Stimulated activated CD8-positive, alpha-beta memory T cell treated with anti-CD3 and anti-CD28 coated beads, Interleukin-12 subunit alpha, Interleukin-12 subunit beta, amount 100 ng/mL, for 1 hour (primary cell): ENCODE measurements around the gene CUEDC2.

Source experiments
- DNase-seq: peaks from one replicate; pipeline ENCODE4 v3.0.0-alpha.2; 2020; ENCODE audit warnings: low read depth

CUEDC2 gene

DNA sequence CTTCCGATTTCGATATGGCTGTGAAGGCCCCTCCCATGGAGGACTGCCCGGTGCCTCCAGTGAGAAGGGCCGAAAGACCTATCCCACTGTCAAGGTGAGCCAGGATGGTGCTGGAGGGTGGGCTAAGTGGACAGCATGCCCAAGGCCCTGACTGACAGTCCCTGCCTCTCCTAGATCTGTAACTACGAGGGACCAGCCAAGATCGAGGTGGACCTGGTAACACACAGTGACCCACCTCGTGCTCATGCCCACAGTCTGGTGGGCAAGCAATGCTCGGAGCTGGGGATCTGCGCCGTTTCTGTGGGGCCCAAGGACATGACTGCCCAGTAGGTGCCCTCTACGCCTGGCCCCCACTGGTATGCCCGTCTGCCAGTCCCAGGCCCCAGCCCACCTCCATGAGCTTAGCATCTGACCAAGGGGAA, 35.6 kb downstream of the CUEDC2 start:
- no peak for DNase-seq

DNA sequence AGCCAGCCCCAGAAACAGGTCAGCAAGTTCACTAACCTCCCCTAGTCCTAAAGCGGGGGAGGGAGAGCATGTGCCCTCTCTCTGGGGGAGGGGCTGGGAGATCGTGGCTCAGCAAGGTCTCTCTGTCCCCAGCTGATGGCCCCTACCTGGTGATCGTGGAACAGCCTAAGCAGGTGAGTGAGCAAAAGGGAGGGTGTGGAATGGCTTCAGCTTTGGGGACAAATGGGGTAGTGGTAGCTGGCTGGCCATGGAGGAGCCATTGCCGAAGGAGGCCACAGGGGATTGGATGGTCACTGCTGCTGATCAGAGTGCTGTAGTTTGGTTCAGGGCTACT, 36.1 kb downstream of the CUEDC2 start:
- no peak for DNase-seq

DNA sequence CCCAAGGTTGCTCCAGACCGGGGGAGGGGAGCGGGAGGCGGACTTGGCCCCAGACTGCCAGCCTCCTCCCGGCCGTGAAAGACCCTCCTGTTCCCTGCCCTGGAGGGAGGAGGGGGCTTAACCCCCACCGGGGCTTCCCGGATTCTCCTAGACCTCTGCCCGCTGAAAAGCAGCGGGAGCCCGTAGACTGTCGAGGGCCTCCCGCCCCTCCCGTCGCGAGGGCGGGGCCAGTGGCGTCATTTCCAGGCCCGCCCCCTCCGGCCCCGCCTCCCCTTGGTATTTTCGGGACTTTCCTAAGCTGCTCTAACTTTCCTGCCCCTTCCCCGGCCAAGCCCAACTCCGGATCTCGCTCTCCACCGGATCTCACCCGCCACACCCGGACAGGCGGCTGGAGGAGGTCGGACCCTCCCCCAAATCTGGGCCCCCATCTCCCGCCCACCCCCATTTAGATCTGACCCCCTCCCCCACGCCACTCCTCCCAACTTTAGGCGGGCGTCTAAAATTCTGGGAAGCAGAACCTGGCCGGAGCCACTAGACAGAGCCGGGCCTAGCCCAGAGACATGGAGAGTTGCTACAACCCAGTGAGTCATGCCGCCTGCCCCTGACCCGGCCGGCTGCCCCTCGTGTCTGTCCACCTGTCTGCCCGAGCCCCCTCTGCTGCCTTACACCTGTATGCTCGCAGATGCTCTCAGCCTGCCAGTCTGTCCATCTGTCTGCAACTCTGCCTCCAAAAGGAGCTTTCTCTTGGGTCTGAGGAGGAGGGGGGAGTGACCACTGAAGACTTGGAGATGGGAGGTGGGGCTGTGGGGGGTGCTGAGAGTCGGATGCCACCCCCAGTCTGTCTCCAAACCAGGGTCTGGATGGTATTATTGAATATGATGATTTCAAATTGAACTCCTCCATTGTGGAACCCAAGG, 36.7 kb downstream of the CUEDC2 start, which contains the start of gene NFKB2:
TSS of gene NFKB2 (plus strand) at position 306 of the 917 bp plus-strand sequence. CDS start at position 561, 255 bp downstream.
- DNase-seq, result peak; percentile 83

DNA sequence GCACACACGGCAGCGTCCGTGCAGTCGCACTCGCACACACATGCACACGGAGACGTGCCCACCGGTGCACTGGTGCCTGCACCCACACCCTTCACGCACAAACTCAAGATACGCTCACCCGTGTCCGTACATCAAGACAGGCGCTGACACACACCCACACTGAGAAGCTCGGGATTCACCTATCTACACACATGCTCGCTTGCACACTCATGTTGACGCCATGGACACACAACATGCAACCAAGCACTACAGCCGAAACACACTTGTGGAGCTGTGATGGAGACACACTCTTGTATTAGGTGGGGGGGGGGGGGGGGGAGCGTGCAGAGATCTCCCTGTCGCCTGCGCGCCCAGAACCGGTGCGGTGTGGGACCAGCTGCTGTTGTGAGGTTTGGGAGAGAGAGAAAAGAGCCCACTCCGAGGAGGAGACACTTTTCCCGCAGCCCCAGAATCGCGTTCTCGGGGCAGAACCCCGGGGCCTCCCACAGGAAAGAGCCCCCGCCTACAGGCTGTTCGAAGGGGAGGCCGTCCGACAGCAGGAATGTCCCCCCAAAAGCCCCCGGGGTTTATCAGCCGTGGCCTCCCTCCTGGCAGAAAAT, 37.5 kb downstream of the CUEDC2 start:
- DNase-seq, result no peak

DNA sequence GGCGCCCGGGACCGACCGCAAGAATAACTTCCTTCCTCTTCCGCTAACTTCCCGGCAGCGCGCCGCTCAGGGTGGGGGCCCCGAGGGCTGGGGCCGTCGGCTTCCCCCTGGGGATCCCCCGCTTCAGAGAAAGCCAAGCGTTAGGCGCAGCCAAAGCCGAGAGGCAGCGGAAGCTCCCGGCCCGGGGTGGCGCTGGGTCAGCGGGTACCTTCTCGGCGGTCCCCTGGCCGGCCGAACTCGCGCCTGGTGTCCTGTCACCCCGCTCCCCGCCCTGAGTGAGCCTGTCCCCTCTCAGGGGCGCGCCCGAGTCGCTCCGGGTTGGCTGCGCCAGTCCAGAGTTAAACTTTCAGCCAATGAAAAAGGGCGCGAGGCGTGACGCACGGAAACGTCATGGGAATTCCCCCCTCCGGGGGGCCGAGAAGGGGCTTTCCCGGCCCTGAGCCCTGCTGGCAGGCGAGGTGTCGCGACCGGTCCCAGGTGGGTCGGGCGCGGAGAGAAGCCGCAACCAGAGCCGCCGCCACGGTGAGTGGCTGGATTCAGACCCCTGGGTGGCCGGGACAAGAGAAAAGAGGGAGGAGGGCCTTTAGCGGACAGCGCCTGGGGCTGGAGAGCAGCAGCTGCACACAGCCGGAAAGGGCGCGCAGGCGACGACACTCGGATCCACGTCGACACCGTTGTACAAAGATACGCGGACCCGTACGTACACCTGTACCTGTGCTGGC, 38.1 kb downstream of the CUEDC2 start:
- peak; percentile 100 for DNase-seq

- DNase-seq, result no peak
These were observed 38.8 kb downstream of the CUEDC2 start for GRCh38 chr10:102393411-102394078.

GRCh38 chr10:102392306-102392705, 40.1 kb downstream of the CUEDC2 start:
- DNase-seq, result no peak

- no peak for DNase-seq
These were observed 42.5 kb downstream of the CUEDC2 start for GRCh38 chr10:102389894-102390293.

- DNase-seq, result no peak
These were observed 47.6 kb downstream of the CUEDC2 start for GRCh38 chr10:102384606-102385429.

GRCh38 chr10:102384053-102384452, 48.3 kb downstream of the CUEDC2 start:
- DNase-seq, result no peak

DNA sequence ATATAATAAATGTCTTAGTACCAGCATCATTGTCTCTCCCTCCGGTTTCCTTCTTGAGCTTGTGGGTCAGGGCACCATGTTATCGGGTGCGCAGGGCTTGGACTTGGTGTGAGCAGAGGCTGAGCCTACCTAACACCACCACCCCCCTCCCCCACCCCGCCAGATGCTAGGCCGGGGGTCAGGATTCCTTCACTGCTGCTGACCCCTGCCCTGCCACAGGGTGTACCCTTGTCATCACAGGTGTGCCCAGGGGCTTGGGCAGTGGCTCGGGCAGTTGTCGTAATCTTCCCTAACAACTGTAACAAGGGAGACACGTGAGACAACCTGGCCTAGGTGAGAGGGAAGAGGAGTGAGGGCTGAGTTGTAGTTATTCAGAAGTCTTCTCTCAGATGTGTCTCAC, 49.5 kb downstream of the CUEDC2 start:
- no peak for DNase-seq

GRCh38 chr10:102381983-102382382, 50.4 kb downstream of the CUEDC2 start:
- no peak for DNase-seq

- no peak for DNase-seq
These were observed 53.0 kb downstream of the CUEDC2 start for GRCh38 chr10:102379383-102379782.

DNA sequence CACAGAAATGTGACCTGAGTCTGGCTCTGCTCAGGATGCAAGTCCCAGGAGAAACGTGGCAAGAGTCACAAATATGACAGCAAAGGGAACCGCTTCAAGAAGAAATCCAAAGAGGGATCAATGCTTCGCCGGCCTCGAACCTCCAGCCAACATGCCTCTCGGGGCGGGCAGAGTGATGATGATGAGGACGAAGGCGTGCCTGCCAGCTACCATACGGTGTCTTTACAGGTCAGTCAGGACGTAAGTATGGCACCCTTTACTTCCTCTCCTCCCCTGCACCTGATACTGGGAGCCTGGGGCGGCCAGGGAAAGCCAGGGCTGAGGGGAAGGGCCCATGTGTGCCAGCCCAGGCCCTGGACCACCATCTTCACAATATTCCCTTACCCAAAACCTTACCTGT, 55.5 kb downstream of the CUEDC2 start:
- no peak for DNase-seq

GRCh38 chr10:102375867-102376266, 56.5 kb downstream of the CUEDC2 start:
- DNase-seq, result no peak

DNA sequence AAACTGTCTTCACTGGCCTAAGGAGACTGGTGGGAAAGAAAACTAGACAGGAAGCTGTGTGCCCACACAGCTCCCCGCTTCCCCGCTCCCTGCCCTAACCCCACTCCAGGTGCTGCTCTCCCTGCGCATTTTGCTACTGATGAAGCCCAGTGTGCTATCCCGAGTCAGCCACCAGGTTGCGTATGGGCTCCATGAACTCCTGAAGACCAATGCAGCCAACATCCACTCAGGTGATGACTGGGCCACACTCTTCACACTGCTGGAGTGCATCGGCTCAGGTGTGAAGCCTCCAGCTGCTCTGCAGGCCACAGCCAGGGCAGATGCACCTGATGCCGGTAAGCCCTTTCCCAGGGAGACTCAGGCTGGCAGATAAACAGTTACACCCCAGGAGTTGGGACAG, 57.1 kb downstream of the CUEDC2 start:
- no peak for DNase-seq
